ENCODE results near the gene CYP2E1.
"Not testable (repeated sequence)": the region's sequence is repeated elsewhere in the genome, so short reads cannot be mapped to it uniquely, and the experiment has no call there.

Gene CYP2E1

GRCh38 chr10:133526957-133527588 lies at the start of gene CYP2E1:
Gene CYP2E1 (plus strand): TSS chr10:133527363. CDS start chr10:133527396, 33 bp downstream.
- DNase-seq: no peak

- no peak for DNase-seq
Observed at GRCh38 chr10:133481086-133481643, 46.0 kb upstream of the CYP2E1 start.

DNA sequence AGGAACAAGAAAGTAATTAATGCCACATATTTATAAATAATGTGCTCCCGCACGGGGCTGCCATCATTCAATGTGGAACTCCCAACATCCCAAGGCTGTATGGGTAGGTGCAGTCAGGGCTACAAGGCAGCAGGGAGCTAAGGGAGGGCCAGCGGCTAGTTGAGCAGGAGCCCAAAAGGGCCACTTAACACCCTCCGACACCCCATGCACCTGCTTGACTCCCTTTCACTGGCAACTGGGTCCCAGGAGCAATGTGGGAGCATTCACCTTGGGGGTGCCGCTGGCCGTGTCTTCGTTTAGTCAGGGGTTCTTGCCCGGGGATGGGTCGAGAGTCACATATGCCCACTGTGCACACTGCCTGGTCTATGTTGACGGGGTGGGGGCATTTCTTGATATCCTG lies 45.5 kb upstream of the CYP2E1 start:
- DNase-seq: no peak

DNA sequence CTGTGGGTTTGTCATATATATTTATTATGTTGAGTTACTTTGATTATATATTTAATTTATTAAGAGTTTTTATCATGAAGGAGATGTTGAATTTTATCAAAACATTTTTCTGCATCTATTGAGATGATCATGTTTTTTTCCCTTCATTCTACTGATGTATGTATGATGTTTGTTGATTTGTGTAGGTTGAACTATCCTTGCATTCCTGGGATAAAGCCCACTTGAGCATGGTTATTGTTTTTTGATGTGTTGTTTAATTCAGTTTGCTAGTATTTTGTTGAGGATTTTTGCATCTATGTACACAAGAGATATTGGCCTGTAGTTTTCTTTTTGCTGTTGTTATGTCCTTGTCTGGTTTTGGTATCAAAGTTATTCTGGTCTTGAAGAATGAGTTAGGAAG lies 42.3 kb upstream of the CYP2E1 start:
- no peak for DNase-seq

GRCh38 chr10:133487085-133487484 lies 40.1 kb upstream of the CYP2E1 start:
- DNase-seq: no peak

GRCh38 chr10:133488354-133488753 lies 38.8 kb upstream of the CYP2E1 start:
- no peak for DNase-seq

GRCh38 chr10:133489816-133490588 lies 37.2 kb upstream of the CYP2E1 start:
- DNase-seq: no peak

GRCh38 chr10:133493562-133493961 lies 33.6 kb upstream of the CYP2E1 start:
- DNase-seq: not testable (repeated sequence)

GRCh38 chr10:133497363-133497762 lies 29.8 kb upstream of the CYP2E1 start:
- not testable (repeated sequence) for DNase-seq

- DNase-seq: not testable (repeated sequence)
Observed at GRCh38 chr10:133499176-133499575, 28.0 kb upstream of the CYP2E1 start.

GRCh38 chr10:133500897-133501296 lies 26.3 kb upstream of the CYP2E1 start:
- not testable (repeated sequence) for DNase-seq

GRCh38 chr10:133509700-133510099 lies 17.5 kb upstream of the CYP2E1 start:
- DNase-seq: no peak

DNA sequence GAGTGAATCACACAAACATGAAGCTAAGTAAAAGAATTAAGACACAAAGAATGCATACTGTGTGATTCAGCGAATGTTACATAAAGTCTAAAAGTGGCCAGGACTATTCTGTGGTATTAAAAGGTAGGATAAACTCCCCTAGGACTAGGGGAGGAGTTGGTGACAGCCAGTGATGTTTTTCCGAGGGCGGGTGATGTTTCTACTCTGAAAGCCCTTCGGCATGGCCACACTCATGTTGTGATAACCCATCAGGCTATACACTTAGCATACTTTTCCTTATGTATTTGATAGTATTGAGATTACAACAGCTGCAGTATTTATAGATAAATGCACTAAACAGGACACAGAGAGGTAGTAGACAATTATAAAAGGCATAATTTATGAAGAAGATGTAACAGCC lies 15.8 kb upstream of the CYP2E1 start:
- no peak for DNase-seq

- DNase-seq: no peak
Observed at GRCh38 chr10:133511907-133512528, 15.1 kb upstream of the CYP2E1 start.

- no peak for DNase-seq
Observed at GRCh38 chr10:133515471-133515870, 11.7 kb upstream of the CYP2E1 start.

DNA sequence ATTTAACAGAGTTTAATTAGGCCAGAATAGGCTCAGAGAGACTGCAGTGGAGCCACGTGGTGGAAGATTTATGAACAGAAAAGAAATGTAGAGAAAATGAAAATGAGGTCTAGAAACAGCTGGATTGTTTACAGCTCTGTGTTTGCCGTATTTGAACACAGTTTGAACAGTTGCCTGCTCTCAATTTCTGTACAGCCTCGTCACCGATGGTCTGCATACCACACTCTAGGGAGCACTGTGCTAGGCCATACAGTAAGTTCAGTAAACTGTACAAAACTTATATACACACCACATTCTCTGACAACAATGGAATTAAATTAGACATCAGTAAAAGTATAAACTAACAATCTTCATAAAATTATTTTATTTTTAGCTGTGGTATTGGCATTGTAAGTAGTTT lies 11.1 kb upstream of the CYP2E1 start:
- no peak for DNase-seq

GRCh38 chr10:133518517-133518916 lies 8.6 kb upstream of the CYP2E1 start:
- DNase-seq: peak; percentile 77

- DNase-seq: peak; percentile 53
Observed at GRCh38 chr10:133520193-133520738, 6.9 kb upstream of the CYP2E1 start.

- DNase-seq: no peak
Observed at GRCh38 chr10:133523631-133524203, 3.4 kb upstream of the CYP2E1 start.

DNA sequence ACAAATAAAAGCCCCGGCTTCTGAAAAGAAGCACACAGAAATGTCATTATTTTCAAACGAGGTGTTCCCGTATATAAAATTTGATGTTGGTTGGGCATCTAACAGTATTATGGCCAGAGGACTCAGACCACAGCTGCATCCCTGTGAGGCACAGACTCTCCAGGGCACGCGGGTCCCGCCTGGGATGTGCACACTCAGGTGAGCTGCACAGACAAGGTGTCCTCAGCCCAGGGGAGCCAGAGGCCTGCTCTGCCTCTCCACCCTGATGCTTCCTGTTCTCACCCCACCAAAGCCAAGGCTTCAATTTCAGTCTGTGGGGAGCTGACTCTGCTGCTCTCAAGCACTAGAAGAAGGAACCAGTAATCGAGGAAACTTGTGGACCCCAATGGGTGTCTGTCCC lies 1.7 kb upstream of the CYP2E1 start:
- no peak for DNase-seq

GRCh38 chr10:133527771-133528271 lies 658 bp downstream of the CYP2E1 start:
- DNase-seq: no peak

DNA sequence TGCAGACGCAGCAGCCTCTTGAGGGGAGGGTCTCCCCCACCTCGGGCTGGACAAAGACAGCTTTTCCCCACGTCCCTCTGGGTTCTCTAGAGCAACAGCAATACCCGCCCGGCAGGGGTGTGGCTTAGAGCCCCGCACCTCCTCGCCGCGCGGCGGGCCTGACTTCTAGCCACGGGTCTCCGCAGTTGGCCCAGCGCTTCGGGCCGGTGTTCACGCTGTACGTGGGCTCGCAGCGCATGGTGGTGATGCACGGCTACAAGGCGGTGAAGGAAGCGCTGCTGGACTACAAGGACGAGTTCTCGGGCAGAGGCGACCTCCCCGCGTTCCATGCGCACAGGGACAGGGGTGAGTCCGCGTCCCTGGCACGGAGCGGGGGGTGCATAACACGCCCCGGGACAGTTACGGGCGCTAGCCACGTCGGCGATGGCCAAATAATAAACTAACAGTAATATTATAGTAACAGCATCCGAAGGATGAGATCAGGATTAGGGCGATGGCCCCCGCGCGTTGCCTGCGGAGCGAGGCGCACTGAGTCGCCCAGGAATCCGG lies 1.2 kb downstream of the CYP2E1 start:
- DNase-seq: no peak

Data from SHP77 treated with DMSO at 0.1 percent for 48 hours (cell line).